ENCODE data around the gene SLC47A1. TPM values are rescaled to one million over a fixed set of nuclear protein-coding genes. Genes with fewer than 3 reads are reported as not detected.

The SLC47A1 gene
- total RNA-seq, 2 donors from 2014 or later: 4.1 to 17.0 TPM

- TF ChIP-seq CTCF (IDR thresholded peaks at IDR 0.05): no peak
- Histone ChIP-seq H3K4me1 (ENCODE audit: control insufficient read depth in 1 of 2, low read depth in 2 of 2) (no peaks in the 10 kb centered on the region), H3K36me3 (no peaks in the 10 kb centered on the region), H3K9me3 (no peaks in the 10 kb centered on the region), H3K4me3 (no peak overlapping the region), H3K27ac (no peak overlapping the region), H3K27me3 (replicated peaks; ENCODE audit: insufficient read depth) (no peaks in the 10 kb centered on the region)
- ATAC-seq (ENCODE audit: insufficient number of reproducible peaks, low FRiP score, low read depth) (no peak), DNase-seq (ENCODE audit: low spot score) (no peak)
Measured at GRCh38 chr17:19610311-19610710, 76.7 kb downstream of the SLC47A1 start.

- Histone ChIP-seq H3K27me3 (replicated peaks; ENCODE audit: insufficient read depth) (no peaks in the 10 kb centered on the region), H3K9me3 (no peaks in the 10 kb centered on the region), H3K27ac (no peak overlapping the region), H3K4me3 (no peak overlapping the region), H3K36me3 (no peaks in the 10 kb centered on the region), H3K4me1 (ENCODE audit: control insufficient read depth in 1 of 2, low read depth in 2 of 2) (no peaks in the 10 kb centered on the region)
- TF ChIP-seq CTCF (IDR thresholded peaks at IDR 0.05): no peak
- no peak for DNase-seq (ENCODE audit: low spot score)
- ATAC-seq (ENCODE audit: insufficient number of reproducible peaks, low FRiP score, low read depth): no peak
Measured at GRCh38 chr17:19610879-19611278, 77.2 kb downstream of the SLC47A1 start.

- ATAC-seq (ENCODE audit: insufficient number of reproducible peaks, low FRiP score, low read depth): no peak
- H3K27me3 ChIP-seq (replicated peaks; ENCODE audit: insufficient read depth): no peaks in the 10 kb centered on the region
- no peaks in the 10 kb centered on the region for H3K36me3 ChIP-seq
- peaks cover 8% of the 10 kb centered on the region for H3K9me3 ChIP-seq
- DNase-seq (ENCODE audit: low spot score): no peak
- H3K27ac ChIP-seq: no peak overlapping the region
- H3K4me1 ChIP-seq (ENCODE audit: control insufficient read depth in 1 of 2, low read depth in 2 of 2): no peaks in the 10 kb centered on the region
- H3K4me3 ChIP-seq: no peak overlapping the region
- no peak for TF ChIP-seq CTCF (IDR thresholded peaks at IDR 0.05)
Measured at GRCh38 chr17:19613979-19614378, 80.3 kb downstream of the SLC47A1 start.

GRCh38 chr17:19614900-19615299 is 81.2 kb downstream of the SLC47A1 start:
- TF ChIP-seq CTCF (IDR thresholded peaks at IDR 0.05): no peak

GRCh38 chr17:19618015-19618414 is 84.4 kb downstream of the SLC47A1 start:
- H3K36me3 ChIP-seq: no peaks in the 10 kb centered on the region
- no peaks in the 10 kb centered on the region for H3K27me3 ChIP-seq (replicated peaks; ENCODE audit: insufficient read depth)
- no peak for TF ChIP-seq CTCF (IDR thresholded peaks at IDR 0.05)
- no peak overlapping the region for H3K27ac ChIP-seq
- H3K4me3 ChIP-seq: no peak overlapping the region
- no peaks in the 10 kb centered on the region for H3K4me1 ChIP-seq (ENCODE audit: control insufficient read depth in 1 of 2, low read depth in 2 of 2)
- no peak for DNase-seq (ENCODE audit: low spot score)
- ATAC-seq (ENCODE audit: insufficient number of reproducible peaks, low FRiP score, low read depth): no peak
- peaks cover 32% of the 10 kb centered on the region for H3K9me3 ChIP-seq

More at GRCh38 chr17:19614900-19615299, 81.2 kb downstream of the SLC47A1 start:
- H3K36me3 ChIP-seq: no peaks in the 10 kb centered on the region
- H3K4me3 ChIP-seq: no peak overlapping the region
- DNase-seq (ENCODE audit: low spot score) (no peak), ATAC-seq (ENCODE audit: insufficient number of reproducible peaks, low FRiP score, low read depth) (no peak)
- H3K27me3 ChIP-seq (replicated peaks; ENCODE audit: insufficient read depth): no peaks in the 10 kb centered on the region
- no peak overlapping the region for H3K27ac ChIP-seq
- peaks cover 16% of the 10 kb centered on the region for H3K9me3 ChIP-seq
- no peaks in the 10 kb centered on the region for H3K4me1 ChIP-seq (ENCODE audit: control insufficient read depth in 1 of 2, low read depth in 2 of 2)

Measured in thoracic aorta (tissue), 2 donors.